ENCODE measurements around the gene TSPY3. TPM values are rescaled to one million over a fixed set of nuclear protein-coding genes. Genes with fewer than 3 reads are reported as not detected.
"Not testable (repeated sequence)": the region's sequence is repeated elsewhere in the genome, so short reads cannot be mapped to it uniquely, and the experiment has no call there.

TSPY3 gene, protein sequence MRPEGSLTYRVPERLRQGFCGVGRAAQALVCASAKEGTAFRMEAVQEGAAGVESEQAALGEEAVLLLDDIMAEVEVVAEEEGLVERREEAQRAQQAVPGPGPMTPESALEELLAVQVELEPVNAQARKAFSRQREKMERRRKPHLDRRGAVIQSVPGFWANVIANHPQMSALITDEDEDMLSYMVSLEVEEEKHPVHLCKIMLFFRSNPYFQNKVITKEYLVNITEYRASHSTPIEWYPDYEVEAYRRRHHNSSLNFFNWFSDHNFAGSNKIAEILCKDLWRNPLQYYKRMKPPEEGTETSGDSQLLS
- total RNA-seq, result not detected

DNA sequence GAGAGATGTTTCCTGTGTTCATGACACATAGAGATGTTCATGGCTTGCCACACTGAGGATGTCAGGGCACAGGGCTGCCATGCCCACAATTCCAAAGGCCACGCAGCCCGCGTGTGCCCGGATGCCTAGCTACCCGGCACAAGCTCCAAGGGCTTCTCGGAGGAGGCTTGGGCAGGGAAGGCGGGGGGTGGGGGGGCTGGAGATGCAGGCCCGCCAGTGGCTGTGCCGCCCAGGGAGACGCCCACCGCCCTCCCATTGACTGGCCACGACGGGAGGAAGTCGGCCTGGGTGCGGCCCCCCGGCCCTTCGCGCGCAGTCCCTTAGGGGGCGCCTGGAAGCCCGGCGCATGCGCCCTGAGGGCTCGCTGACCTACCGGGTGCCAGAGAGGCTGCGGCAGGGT, at the start of gene TSPY3:
Gene TSPY3, plus strand, starts transcription at position 301 of the 400 bp plus-strand sequence. Its CDS starts 46 bp downstream, at position 347.
- H3K27ac ChIP-seq; H3K4me1 ChIP-seq; H3K27me3 ChIP-seq; DNase-seq; H3K9me3 ChIP-seq; H3K4me3 ChIP-seq; H3K36me3 ChIP-seq; intact Hi-C loops (cut with DNase I; ENCODE audit: low total_unique reads): not testable (repeated sequence)

DNA sequence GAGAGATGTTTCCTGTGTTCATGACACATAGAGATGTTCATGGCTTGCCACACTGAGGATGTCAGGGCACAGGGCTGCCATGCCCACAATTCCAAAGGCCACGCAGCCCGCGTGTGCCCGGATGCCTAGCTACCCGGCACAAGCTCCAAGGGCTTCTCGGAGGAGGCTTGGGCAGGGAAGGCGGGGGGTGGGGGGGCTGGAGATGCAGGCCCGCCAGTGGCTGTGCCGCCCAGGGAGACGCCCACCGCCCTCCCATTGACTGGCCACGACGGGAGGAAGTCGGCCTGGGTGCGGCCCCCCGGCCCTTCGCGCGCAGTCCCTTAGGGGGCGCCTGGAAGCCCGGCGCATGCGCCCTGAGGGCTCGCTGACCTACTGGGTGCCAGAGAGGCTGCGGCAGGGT, 40.7 kb upstream of the TSPY3 start, which contains the start of gene TSPY8:
Gene TSPY8, plus strand, starts transcription at position 301 of the 400 bp plus-strand sequence. Its CDS starts 46 bp downstream, at position 347.
- intact Hi-C loops (cut with DNase I; ENCODE audit: low total_unique reads), result not testable (repeated sequence)

GRCh38 chrY:9396527-9396926, 1.7 kb upstream of the TSPY3 start:
- H3K4me3 ChIP-seq; DNase-seq; H3K36me3 ChIP-seq; H3K27ac ChIP-seq; H3K9me3 ChIP-seq; H3K27me3 ChIP-seq; H3K4me1 ChIP-seq; intact Hi-C loops (cut with DNase I; ENCODE audit: low total_unique reads): not testable (repeated sequence)

More for the DNA sequence above, 40.7 kb upstream of the TSPY3 start, which contains the start of gene TSPY8:
- H3K27ac ChIP-seq, H3K36me3 ChIP-seq, H3K4me3 ChIP-seq, H3K27me3 ChIP-seq, H3K9me3 ChIP-seq, H3K4me1 ChIP-seq, DNase-seq: not testable (repeated sequence)

Other genes starting within 250 kb of the TSPY3 start
- gene TSPY4, start 61.0 kb upstream of the TSPY3 start, total RNA-seq, result not detected
- gene TSPY8, start 40.6 kb upstream of the TSPY3 start, total RNA-seq, result not detected
- gene TSPY1, start 68.5 kb downstream of the TSPY3 start, total RNA-seq, result not detected
- not detected for gene TSPY9, start 88.8 kb downstream of the TSPY3 start, total RNA-seq
- not detected for gene TSPY10, start 129.5 kb downstream of the TSPY3 start, total RNA-seq